Dermis blood vessel endothelial cell (primary cell): ENCODE data around the gene PALB2. TPM values are rescaled to one million over a fixed set of nuclear protein-coding genes. Genes with fewer than 3 reads are reported as not detected.
A peak's percentile ranks its signal among the peaks of the same experiment; 100 is the strongest.

Experiments used
- DNase-seq: peaks from one replicate; pipeline ENCODE4 v3.0.0; 2010
- total RNA-seq: library from RNA; depleted of rRNA; stranded (reverse); fragments of >200 nt; gene quantifications from 2 replicates; pipeline ENCODE4 v1.2.3, GENCODE V29; 2014

PALB2 gene
- total RNA-seq, 1 donor from 2014 or later, result 7.5 TPM

- no peak for DNase-seq
Observed at GRCh38 chr16:23580391-23580790, 60.7 kb downstream of the PALB2 start.

- DNase-seq, result no peak
Observed at GRCh38 chr16:23579371-23579770, 61.7 kb downstream of the PALB2 start.

GRCh38 chr16:23578101-23578830 lies 62.8 kb downstream of the PALB2 start:
- DNase-seq, result peak; percentile 82

GRCh38 chr16:23577493-23577892 lies 63.6 kb downstream of the PALB2 start:
- no peak for DNase-seq

GRCh38 chr16:23575834-23576233 lies 65.3 kb downstream of the PALB2 start:
- DNase-seq, result no peak

- no peak for DNase-seq
Observed at GRCh38 chr16:23573817-23574216, 67.3 kb downstream of the PALB2 start.

GRCh38 chr16:23572394-23572793 lies 68.7 kb downstream of the PALB2 start:
- no peak for DNase-seq

DNA sequence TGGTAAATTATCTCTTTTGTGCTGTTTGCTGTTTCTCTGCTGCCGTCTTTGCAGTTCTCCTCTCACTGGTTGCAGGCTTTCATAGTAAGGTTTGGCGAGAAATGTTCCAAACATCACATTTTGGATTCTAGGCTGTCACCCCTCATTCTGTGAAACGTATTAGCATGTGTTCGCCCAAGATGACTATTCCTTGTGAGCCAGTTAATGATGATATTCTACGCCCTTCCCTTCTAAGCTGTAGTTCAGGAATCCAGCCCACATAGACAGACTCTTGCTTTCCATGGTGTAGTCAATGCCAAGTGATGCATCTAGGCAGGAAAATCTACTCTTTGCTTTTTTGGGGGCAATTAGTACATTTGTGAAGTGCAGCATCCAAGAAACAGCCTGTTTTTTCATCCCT lies 69.2 kb downstream of the PALB2 start:
- no peak for DNase-seq

DNA sequence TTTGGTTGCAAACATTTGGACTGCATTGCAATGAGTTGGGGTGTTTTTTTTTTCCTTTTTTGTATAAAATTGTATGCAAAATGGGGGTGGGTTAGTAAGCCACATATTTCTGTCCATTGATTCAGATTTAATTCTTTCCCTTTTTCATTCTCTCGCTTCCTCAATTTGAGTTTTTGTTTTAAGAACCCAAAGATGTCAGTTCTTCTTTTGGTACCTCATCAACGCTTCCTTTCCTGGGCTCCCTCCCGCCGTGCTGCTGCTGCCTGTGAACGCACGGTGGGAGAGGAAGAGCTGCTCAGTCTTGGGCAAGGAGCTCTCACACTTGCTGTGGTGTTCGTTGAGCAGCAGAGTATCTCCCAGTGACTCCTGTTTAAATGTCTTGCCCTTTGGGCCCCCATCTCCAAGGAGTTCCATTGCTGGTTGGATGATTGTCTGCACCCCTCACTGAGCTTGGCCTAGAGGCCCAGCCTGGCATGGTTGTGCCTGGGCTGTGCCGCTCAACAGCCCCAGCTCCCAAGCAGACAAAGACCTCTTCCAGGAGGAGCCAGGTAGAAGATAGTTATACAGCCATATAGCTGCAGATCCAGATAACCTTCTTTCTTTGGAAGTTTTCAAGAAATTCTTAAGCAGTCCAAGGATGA lies 70.0 kb downstream of the PALB2 start:
- DNase-seq, result no peak

DNA sequence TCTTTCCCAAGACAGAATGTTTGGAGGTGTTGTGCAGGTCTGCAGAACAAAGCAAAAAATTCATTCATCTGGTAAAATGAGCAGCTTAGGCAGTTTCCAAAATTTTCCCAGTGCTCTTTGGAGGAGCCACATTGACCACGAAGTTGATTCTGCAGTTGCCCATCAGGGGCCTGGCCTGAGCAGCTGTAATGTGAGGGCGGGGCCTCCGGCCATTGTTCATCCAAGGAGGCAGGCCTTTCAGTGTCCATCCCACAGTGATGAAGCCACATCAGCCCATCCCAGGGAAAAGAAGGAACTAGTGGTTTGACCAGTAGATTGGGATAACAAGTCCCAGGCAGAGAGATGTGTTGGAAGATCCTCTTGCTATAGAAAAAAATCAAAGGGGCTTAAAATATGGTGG lies 73.5 kb downstream of the PALB2 start:
- DNase-seq, result peak; percentile 7

- no peak for DNase-seq
Observed at GRCh38 chr16:23566724-23567123, 74.4 kb downstream of the PALB2 start.

GRCh38 chr16:23564575-23565363 lies 76.3 kb downstream of the PALB2 start:
- peak; percentile 60 for DNase-seq

- DNase-seq, result no peak
Observed at GRCh38 chr16:23563186-23563585, 77.9 kb downstream of the PALB2 start.

- DNase-seq, result no peak
Observed at GRCh38 chr16:23562505-23562904, 78.6 kb downstream of the PALB2 start.

GRCh38 chr16:23561586-23561985 lies 79.5 kb downstream of the PALB2 start:
- DNase-seq, result no peak

GRCh38 chr16:23557779-23558702 lies 83.1 kb downstream of the PALB2 start:
- DNase-seq, result peak; percentile 49

DNA sequence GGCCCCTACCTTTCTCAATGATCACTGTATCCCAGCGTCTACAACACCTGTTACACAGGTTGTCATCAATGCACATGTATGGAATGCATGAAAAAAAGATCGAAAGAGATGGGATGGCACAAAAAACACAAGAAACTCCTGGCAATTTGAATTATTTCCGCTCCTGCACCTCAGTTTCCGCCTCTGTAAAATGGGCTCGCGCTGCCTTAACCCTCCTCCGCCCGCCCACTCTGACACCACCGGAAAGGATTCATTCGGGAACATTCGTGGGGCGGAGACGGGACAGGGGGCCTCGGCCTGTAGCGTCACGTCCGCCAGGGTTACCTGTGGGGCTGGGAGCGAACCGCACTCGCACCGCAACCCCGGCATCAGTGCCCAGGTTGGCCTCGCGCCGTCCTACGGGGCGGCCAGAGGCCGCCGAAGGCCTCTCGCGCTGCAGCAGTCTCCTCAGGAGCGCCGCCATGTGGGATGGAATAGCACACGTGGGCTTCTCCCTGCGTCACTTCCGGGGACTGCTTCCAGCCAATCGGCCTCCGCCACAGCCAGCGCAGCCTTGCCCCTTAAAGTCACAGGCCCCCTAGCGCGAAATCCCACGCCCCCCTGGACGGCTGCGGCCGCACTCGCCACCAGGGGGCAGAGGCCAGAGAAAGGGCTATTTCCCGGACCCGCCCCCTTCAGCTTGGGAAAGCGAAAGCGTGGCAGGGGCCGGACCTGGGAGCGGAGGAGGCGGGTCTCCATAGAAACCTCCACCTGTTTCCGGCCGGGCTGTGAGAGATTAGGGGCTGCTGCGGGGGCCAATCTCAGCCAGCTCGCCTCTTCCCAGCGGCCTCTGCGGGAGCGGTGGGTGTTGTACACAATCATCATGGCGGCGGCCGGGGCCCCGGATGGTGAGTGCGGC lies 84.0 kb downstream of the PALB2 start, which contains the start of the genes EARS2 and UBFD1:
Gene EARS2 (minus strand): TSS at position 470 of the 898 bp plus-strand sequence. CDS start 7 bp downstream, at position 463.
Gene UBFD1 (plus strand): TSS at position 847 of the 898 bp plus-strand sequence. CDS start 16 bp downstream, at position 863.
- peak; percentile 99 for DNase-seq

DNA sequence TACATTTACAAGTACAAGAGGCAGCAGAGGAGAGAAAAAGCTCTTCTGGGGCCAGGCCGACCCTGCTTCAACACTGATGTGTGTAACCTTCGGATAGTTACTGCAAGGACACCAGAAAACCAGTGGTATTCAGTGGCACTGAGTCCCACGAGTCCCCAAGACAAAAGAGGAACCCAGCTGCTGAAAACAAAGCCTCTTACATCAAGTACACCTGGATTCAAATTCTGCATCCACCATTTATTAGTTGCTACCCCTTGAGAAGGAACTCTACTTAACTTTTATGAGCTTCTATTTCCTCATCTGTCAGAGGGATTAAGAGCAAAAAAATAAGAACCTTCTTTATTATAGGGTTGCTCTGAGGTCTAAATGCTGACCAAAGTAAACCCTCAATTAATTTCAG lies 86.6 kb downstream of the PALB2 start:
- DNase-seq, result no peak
